AG09319 (cell line): ENCODE data around the gene TMSB15B.
"Not testable (repeated sequence)": the region's sequence is repeated elsewhere in the genome, so short reads cannot be mapped to it uniquely, and the experiment has no call there.

Experiments
- DNase-seq: peaks from one replicate; pipeline ENCODE4 v3.0.0-alpha.2; 2010; ENCODE audit warnings: low read depth; ENCODE audit errors: extremely low read depth
- CTCF ChIP-seq: IDR thresholded peaks from 2 replicates; pipeline ENCODE4 v1.5.1; 2011; ENCODE audit warnings: low read depth, mild to moderate bottlenecking, inconsistent platforms, low read length, moderate library complexity

The TMSB15B gene

DNA sequence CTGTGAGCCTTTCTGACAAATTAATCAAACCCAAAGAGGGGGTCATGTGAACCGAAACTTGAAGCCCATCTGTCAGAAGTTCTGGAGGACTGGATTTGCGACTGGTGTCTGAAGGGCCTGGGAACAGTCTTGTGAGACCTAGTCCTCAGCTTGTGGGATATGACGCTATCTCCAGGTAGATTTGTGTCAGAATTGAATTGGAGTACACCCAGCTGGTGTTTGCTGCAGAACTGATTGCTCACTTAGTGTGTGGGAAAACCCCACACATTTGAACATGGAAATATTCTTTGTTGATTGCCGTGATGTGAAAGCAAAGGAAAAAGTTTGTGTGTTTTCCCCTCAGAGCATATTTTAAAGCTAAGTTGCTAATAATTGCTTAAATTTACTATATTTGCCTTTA, 30.3 kb upstream of the TMSB15B start:
- no peak for DNase-seq
- no peak for TF ChIP-seq CTCF

DNA sequence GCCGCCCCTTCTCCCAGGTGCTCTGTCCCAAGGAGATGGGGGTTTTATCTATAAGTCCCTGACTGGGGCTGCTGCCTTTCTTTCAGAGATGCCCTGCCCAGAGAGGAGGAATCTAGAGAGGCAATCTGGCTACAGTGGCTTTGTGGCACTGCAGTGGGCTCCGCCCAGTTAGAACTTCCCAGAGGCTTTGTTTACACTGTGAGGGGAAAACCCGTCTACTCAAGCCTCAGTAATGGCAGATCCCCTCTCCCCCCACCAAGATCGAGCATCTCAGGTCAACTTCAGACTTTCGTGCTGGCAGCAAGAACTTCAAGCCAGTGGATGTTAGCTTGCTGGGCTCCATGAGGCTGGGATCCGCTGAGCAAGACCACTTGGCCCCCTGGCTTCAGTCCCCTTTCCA, 22.2 kb upstream of the TMSB15B start:
- DNase-seq: not testable (repeated sequence)

DNA sequence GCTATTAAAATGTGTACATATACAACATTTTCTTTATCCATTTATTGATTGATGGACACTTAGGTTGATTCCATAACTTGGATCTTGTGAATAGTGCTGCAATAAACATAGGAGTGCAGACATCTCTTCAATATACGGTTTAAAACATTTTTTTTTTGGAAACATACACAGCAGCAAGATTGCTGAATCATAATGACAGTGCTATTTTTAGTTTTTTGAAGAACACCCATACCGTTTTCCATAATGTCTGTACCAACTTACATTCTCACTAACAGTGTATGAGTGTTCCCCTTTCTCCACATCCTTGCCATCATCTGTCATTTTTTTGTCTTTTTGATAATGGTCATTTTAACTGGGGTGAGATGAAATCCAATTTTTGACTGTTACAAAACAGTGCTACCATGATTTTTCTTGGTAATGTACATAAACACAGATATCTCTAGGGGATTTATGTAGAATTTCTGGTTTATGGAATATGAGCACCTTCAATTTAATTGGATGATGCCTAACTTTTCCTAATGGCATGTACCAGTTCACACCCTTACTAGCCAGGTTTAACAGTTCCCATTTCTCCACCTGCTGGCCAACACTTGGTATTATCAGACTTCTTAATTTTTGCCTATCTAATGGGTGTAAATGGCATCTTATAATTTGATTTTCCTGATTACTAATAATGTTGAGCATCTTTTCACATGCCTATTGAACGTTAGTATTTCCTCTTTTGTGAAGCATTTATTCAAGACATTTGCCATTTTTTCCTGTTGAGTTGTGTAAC, 21.0 kb upstream of the TMSB15B start:
- peak; percentile 33 for TF ChIP-seq CTCF
- DNase-seq: no peak

GRCh38 chrX:103949506-103949905, 12.9 kb upstream of the TMSB15B start:
- no peak for TF ChIP-seq CTCF
- no peak for DNase-seq

GRCh38 chrX:103953353-103953752, 9.1 kb upstream of the TMSB15B start:
- TF ChIP-seq CTCF: no peak

DNA sequence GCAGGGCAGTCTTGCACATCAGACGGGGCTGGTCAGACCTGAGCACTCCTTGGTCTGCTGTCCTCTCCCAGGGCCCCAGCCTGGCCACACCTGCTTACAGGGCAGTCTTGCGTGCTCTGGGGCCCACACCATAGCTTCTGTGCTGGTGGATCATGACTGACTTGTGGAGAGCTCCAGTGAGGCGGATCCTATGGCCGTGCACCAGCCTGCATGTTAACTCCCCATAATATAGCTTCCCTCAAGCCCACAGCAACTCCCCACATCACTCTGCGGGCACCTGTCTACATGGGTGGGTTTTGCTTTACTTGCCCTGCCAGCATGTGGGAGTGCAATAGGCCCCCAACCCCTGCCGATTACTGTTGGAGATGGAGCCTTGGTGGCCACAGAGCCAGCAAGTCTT, 8.2 kb upstream of the TMSB15B start:
- no peak for DNase-seq
- no peak for TF ChIP-seq CTCF

More at GRCh38 chrX:103953353-103953752, 9.1 kb upstream of the TMSB15B start:
- no peak for DNase-seq

- DNase-seq: not testable (repeated sequence)
These were observed 1.8 kb upstream of the TMSB15B start for GRCh38 chrX:103960599-103960998.

DNA sequence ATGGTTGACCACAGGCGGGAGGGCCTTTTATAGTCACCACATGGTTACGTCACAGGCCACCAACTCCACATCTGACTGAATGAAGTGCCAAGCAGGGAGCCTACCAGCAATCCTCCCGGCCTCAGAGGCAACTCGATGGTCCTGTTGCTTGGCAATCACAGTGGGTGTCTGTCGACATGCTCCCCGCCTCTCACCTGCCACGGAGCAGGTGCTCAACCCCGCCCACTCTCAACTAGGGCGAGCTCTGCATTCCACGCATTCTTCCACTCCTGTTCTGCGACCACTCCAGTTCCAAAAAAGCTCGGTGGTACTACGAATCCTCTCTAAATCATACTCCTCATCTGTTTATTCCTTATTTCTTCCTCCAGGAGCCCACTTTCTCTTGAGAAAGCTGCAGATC, 21.1 kb downstream of the TMSB15B start:
- DNase-seq: not testable (repeated sequence)

GRCh38 chrX:103999234-103999633, 36.8 kb downstream of the TMSB15B start:
- no peak for DNase-seq
- no peak for TF ChIP-seq CTCF
